ENCODE data around the gene GSC.
"Not testable (repeated sequence)": the region's sequence is repeated elsewhere in the genome, so short reads cannot be mapped to it uniquely, and the experiment has no call there.

The GSC gene

DNA sequence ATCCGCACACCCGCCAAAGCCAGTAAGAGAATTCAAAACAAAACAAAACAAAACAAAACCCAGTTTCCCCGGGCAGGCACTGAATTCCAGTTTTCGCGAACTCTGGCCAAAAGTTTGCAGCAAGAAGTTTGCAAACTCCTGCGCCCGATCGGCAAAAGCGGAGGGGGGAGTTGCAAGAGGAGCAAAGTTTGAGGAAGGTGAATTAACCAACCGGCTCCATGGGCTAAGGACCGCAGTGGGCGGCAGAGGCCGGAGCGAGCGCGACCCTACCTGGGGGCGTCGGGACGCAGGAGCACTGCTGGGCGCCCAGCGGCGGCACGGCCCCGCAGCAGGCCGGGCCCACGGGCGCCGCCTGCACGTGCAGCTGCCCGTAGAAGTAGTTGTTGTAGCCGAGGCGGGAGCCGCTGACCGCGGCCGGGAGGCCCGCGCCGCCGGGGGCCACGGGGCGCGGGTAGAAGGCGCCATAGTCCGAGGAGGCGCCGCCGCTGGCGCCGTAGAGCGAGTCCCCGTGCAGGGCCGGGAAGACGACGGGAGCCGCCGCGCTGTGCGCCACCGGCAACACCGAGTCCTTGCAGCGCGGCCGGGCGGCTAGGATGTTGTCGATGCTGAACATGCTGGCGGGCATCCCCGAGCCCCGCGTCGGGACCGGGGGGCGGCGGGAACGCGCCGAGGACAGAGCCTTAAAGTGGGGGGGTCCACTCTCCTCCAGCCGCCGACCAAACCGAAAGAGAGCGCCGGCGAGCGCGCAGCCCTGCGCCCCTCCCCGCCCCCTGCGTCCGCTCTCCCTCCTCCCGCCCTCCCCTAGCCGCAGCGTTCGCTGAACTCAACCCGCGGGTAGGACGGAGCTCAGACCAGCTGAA lies at the start of gene GSC:
Gene GSC (minus strand): TSS at position 723 of the 860 bp plus-strand sequence. CDS start 98 bp downstream, at position 625.
- DNase-seq (ENCODE audit: low read depth), result no peak

DNA sequence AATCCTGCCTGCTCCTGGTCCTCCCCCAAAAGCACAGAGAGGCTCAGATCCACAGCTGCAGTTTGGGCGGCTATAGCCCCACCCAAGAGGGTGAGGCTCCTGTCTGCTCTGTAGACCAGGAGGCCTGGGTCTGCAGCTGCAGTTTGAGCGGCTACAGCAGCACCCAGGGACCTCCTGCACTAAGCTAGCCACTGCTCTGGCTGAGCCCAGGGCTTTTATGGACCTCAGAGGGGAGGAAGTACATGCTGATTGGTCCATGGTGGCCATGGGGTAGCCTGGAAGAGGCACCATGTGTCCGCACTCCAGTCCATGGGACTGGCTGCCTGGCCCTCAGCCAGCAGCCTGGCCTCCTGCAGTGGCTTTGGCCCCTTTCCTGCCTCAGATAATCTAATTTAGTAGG lies 49.6 kb upstream of the GSC start:
- DNase-seq (ENCODE audit: low read depth), result no peak

GRCh38 chr14:94816113-94816512 lies 46.2 kb upstream of the GSC start:
- no peak for DNase-seq (ENCODE audit: low read depth)

DNA sequence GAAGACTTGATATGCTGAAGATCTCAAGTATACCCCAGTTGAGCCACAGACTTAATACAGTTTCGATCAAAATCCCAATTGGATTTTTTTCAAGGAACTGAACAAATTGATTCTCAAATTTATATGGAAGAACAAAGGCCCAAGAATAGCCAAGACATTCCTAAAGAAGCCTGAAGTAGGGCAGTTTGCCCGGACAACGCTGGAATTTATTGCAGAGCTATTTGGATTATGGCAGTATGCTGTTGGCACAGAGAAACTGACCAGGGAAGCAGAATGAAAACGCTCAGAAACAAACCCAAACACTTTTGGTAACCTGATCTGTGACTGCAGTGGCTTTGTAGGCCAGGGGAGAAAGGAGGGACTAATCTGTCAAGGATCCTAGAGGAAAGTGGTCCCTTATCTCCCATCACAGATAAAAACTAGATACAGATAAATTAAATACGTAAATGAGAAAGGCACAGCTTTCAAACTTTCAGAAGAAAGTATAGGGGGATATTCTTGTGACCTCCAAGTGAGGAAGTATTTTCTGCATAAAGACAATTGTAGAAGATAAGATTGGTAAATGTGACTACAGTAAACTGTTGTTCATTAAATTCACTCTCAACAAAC lies 35.9 kb upstream of the GSC start:
- no peak for DNase-seq (ENCODE audit: low read depth)

GRCh38 chr14:94801225-94801624 lies 31.3 kb upstream of the GSC start:
- DNase-seq (ENCODE audit: low read depth), result no peak

DNA sequence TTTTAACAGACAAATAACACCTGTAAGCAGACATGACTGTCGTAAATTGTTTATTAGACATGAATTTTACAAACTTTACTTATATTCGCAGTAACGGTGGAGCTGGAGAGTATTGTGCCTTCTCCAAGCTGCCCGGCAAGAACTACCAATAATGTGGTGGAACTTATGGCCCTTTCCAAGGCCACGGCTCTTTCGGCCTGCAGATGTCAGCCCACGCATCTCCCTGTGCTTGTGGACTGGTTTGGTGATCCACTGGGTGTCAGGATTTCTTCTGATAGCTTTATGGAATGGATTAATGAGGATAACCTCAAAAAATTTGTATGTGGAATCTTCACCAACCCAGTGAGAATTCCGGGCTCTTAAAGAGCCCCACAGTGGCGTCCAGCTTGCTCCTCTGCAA lies 30.9 kb upstream of the GSC start:
- not testable (repeated sequence) for DNase-seq (ENCODE audit: low read depth)

GRCh38 chr14:94797887-94798286 lies 28.0 kb upstream of the GSC start:
- DNase-seq (ENCODE audit: low read depth), result no peak

GRCh38 chr14:94796278-94796677 lies 26.4 kb upstream of the GSC start:
- DNase-seq (ENCODE audit: low read depth), result no peak

DNA sequence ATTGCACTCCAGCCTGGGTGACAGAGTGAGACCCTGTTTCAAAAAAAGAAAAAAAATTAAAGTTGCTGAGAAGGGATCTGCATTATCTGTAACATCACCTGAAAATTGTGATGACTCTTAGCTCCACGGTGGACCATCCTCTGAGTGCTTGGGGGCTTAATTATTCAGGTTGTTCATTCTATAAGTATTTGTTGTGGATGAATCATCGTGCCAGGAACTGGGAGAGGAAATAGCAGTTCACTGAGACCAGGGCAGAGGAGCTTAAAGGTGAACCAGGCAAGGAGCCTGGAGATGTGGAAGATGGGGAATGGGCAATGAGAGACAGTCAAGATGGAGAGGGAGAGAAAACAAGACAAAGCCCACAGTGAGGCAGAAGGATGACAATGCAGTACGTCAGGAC lies 25.5 kb upstream of the GSC start:
- DNase-seq (ENCODE audit: low read depth), result no peak

GRCh38 chr14:94793901-94794300 lies 24.0 kb upstream of the GSC start:
- DNase-seq (ENCODE audit: low read depth), result no peak

- no peak for DNase-seq (ENCODE audit: low read depth)
These were observed 17.7 kb upstream of the GSC start for GRCh38 chr14:94787655-94788054.

- no peak for DNase-seq (ENCODE audit: low read depth)
These were observed 17.2 kb upstream of the GSC start for GRCh38 chr14:94787092-94787491.

DNA sequence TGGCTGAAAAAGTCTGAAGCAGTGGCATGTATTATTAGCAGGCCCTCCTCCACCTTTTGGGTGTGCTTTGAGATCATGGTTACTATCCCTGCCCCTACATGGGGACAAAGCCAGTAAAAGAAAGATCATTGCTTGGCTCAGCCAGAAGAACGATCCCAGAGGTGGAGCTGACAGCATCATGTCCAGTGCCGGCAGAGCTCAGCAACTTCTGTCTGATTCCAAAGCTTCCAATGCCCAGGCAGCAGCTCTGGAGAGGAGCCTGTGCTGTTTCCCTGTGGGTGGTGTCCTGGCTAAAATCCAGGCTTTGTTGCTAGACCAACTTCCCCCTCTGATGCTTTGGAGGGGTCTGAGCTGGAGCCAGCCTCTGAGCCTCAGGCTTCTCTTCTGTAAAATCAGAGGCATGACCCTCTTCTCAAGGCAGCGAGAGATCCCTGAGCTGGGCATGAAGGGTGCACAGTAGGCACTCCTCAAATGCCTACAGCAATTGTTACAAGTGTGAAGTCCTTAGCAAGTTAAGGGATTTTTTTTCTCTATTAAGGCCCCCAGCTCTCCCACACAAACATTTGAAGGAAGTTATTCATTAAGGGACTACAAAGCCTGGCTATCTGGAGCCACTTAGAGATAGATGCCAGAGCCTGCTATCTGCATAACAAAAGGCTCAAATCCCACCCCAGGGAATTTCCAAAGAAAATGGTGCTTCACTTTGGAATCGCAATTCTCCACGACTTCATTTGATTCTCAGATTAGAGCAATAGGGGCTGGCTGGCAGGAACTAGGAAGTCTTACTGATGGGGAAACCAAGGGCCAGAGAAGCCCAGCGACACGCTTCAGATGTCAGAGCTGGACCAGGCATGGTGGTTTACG lies 10.9 kb upstream of the GSC start:
- no peak for DNase-seq (ENCODE audit: low read depth)

GRCh38 chr14:94779713-94780112 lies 9.8 kb upstream of the GSC start:
- DNase-seq (ENCODE audit: low read depth), result no peak

DNA sequence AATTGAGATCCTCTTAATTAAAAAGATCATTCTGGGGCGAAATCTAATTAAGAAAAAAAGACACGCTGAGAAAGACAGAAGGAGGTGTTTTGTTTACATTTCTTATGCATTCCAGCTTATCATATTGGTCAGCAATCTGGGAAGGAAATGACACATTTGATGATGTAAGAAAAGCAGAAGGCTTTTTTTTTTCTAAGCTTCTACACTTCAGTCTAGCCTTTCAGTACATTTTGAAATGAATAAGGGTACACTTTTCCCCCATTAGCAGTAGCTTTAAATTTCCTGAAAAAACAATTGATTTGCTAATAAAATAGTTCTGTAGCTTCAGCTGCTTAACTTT lies 5.9 kb upstream of the GSC start:
- DNase-seq (ENCODE audit: low read depth), result no peak

- DNase-seq (ENCODE audit: low read depth), result no peak
These were observed 5.4 kb upstream of the GSC start for GRCh38 chr14:94775091-94775870.

DNA sequence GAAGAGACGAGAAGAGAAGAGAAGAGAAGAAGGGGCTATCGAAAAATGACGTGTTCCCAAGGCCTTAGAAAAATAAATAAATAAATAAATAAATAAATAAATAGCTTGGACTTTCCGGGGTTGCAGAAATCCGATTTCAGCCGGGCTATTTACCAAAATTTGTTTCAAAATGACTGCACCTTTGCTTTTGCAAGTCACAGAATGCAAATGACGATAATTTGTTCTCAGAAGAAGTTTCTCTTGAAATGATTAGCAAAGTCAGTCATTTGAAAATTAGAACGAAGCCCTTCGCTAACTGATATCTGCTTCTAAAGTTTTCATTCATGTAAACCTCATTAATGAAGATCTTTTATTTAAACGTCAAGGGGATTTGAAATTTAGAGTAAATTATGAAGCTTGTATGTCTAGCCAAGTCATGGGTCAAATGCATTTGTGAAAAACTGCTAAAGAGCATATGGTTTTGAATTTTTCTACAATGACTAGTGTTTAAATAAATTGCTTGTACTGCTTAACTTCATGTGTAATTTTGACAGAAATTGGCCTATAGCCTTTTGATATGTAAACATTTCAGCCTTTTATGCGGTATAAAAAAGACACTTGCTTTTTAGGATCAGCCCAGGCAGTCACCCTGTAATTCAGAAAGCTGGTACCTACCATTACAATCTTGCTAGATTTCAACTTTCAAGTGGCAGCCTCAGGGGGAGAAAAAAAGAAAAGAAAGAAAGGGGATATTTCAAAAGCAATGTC lies 4.6 kb upstream of the GSC start:
- no peak for DNase-seq (ENCODE audit: low read depth)

- no peak for DNase-seq (ENCODE audit: low read depth)
These were observed 3.9 kb upstream of the GSC start for GRCh38 chr14:94773655-94774343.

DNA sequence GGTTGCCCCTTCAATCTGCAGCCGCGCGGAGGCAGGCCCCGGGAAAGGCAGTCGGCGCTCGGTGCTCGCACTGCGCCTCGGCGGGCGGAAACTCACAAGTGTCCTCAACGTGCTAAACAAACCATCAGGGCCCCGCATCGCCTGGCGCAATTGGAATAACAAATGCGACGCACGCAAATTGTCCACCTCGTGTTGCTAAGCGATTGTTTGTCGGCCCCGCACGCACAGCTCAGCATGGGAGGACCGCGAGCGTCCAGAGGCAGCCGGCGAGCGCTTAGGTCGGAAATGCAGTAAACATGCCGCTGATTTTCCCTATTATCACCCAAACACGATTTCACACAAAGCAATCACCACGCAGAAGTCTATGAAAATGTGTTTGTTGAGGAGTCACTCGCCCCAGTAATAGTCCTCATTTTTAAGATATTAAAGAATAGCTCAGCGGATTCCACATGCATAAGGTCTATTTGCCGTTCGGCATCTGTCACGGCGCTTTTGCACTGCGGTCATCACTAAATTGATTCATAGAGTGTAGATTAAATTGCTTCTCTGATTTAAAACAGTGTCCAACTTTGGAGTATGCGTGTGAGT lies 3.2 kb upstream of the GSC start:
- no peak for DNase-seq (ENCODE audit: low read depth)

- no peak for DNase-seq (ENCODE audit: low read depth)
These were observed 2.6 kb upstream of the GSC start for GRCh38 chr14:94772548-94772947.

All from activated T-cell treated with anti-CD3 and anti-CD28 coated beads for 48 hours (primary cell).